Left lung (tissue), 10 donors: Measurements from ENCODE around the gene TRMU. TPM values are rescaled to one million over a fixed set of nuclear protein-coding genes. Genes with fewer than 3 reads are reported as not detected.

ENCODE experiments used
- ATAC-seq: fragments of 200-7000 bp; cut with Tn5 transposase; one replicate; pipeline ENCODE4 v1.9.1; 2020; ENCODE audit warnings: moderate library complexity
- DNase-seq, 4 donors: peaks; one replicate each; pipeline ENCODE4 v3.0.0-alpha.2; 2013 to 2020
- H3K27ac ChIP-seq, 2 donors: fragments of 200-600 bp; sonication (generic) in 1 of 2; one replicate each; pipeline versions ENCODE4 v1.5.0 to v1.8.0; 2020 to 2021
- H3K27me3 ChIP-seq, 2 donors: fragments of 200-600 bp; sonication (generic) in 1 of 2; one replicate each; pipeline versions ENCODE4 v1.5.0 to v1.8.0; 2020 to 2021
- H3K36me3 ChIP-seq, 2 donors: fragments of 200-600 bp; sonication (generic) in 1 of 2; one replicate each; pipeline versions ENCODE4 v1.5.0 to v1.8.0; 2020 to 2021
- H3K4me1 ChIP-seq, 2 donors: fragments of 200-600 bp; one replicate each; pipeline ENCODE4 v1.8.0; 2021
- H3K4me3 ChIP-seq, 2 donors: fragments of 200-600 bp; sonication (generic) in 1 of 2; one replicate each; pipeline versions ENCODE4 v1.5.0 to v1.8.0; 2020 to 2021; ENCODE audit warnings: mild to moderate bottlenecking in 1 of 2
- H3K9me3 ChIP-seq, 2 donors: fragments of 200-600 bp; sonication (generic) in 1 of 2; one replicate each; pipeline versions ENCODE4 v1.5.0 to v1.8.0; 2020 to 2021
- CTCF ChIP-seq, 2 donors: fragments of 200-600 bp; sonication (generic) in 1 of 2; IDR thresholded peaks; one replicate each; pipeline versions ENCODE4 v1.5.0 to v1.8.0; 2021; ENCODE audit warnings: antibody characterized with exemption in 2 of 2
- intact Hi-C, 2 donors: fragments of 100-400 bp; cut with DNase I; formaldehyde crosslinking; loops; one replicate each; pipeline versions ENCODE4 v1.11.2 to v1.14.2; 2022
- polyA plus RNA-seq, 6 donors: library from polyadenylated mRNA; unstranded; fragments of 120-200 nt; gene quantifications; one replicate each; pipeline ENCODE4 v1.2.1, GENCODE V29; 2013; ENCODE audit not compliant: insufficient read length in 6 of 6
- total RNA-seq, 2 donors: library from RNA; stranded (reverse); fragmentation: NEBNext Ultra II Directional; extraction: Animal tissue kit (Norgen Biotek cat#: 25700); gene quantifications; one replicate each; pipeline ENCODE4 v1.2.1, GENCODE V29; 2021
- donor health status: DM: no; HTN: yes; CAD: no.
- donor health status: DM: no; HTN: no; CAD: no.

The TRMU gene
- total and polyA plus RNA-seq, 8 donors, result 34.1 to 53.1 (median 42.5) TPM

GRCh38 chr22:46360891-46361290 is 25.4 kb downstream of the TRMU start:
- H3K4me3 ChIP-seq, result no peak overlapping the region
- peaks cover 0 to 73% of the 10 kb centered on the region in 2 donors for H3K36me3 ChIP-seq
- no peak overlapping the region for H3K27ac ChIP-seq
- no peaks in the 10 kb centered on the region for H3K9me3 ChIP-seq
- no peaks in the 10 kb centered on the region for H3K4me1 ChIP-seq
- DNase-seq, result peak in 1 of 4 donors; percentile 63
- H3K27me3 ChIP-seq, result peaks cover 0 to 14% of the 10 kb centered on the region in 2 donors
- intact Hi-C loops, result no loop called here
- TF ChIP-seq CTCF (IDR thresholded peaks at IDR 0.05), result no peak
- no peak for ATAC-seq

GRCh38 chr22:46361826-46362202 is 26.3 kb downstream of the TRMU start:
- Histone ChIP-seq H3K4me1 (no peaks in the 10 kb centered on the region), H3K36me3 (peaks cover 0 to 68% of the 10 kb centered on the region in 2 donors), H3K27ac (no peak overlapping the region), H3K4me3 (no peak overlapping the region), H3K9me3 (no peaks in the 10 kb centered on the region), H3K27me3 (peaks cover 0 to 21% of the 10 kb centered on the region in 2 donors)
- intact Hi-C loops, result no loop called here
- no peak for DNase-seq
- no peak for TF ChIP-seq CTCF (IDR thresholded peaks at IDR 0.05)
- ATAC-seq, result no peak

- DNase-seq (peak in 1 of 4 donors; percentile 76), ATAC-seq (no peak)
- Histone ChIP-seq H3K27ac (no peak overlapping the region), H3K4me3 (no peak overlapping the region), H3K9me3 (no peaks in the 10 kb centered on the region), H3K36me3 (peaks cover 0 to 68% of the 10 kb centered on the region in 2 donors), H3K4me1 (peaks cover 0 to under 1% of the 10 kb centered on the region in 2 donors), H3K27me3 (peaks cover 0 to 26% of the 10 kb centered on the region in 2 donors)
- intact Hi-C loops, result no loop called here
- no peak for TF ChIP-seq CTCF (IDR thresholded peaks at IDR 0.05)
Observed at GRCh38 chr22:46362203-46362933, 26.9 kb downstream of the TRMU start.

- Histone ChIP-seq H3K4me3 (no peak overlapping the region), H3K9me3 (no peaks in the 10 kb centered on the region), H3K27me3 (peaks cover 0 to 33% of the 10 kb centered on the region in 2 donors), H3K36me3 (peaks cover 0 to 61% of the 10 kb centered on the region in 2 donors), H3K27ac (no peak overlapping the region), H3K4me1 (peaks cover 0 to 6% of the 10 kb centered on the region in 2 donors)
- ATAC-seq, result no peak
- no peak for TF ChIP-seq CTCF (IDR thresholded peaks at IDR 0.05)
- DNase-seq, result peak in 1 of 4 donors; percentile 45
- intact Hi-C loops, result no loop called here
Observed at GRCh38 chr22:46362934-46363515, 27.5 kb downstream of the TRMU start.

- Histone ChIP-seq H3K27ac (no peak overlapping the region), H3K27me3 (peaks cover 0 to 34% of the 10 kb centered on the region in 2 donors), H3K36me3 (peaks cover 0 to 54% of the 10 kb centered on the region in 2 donors), H3K4me1 (peaks cover 0 to 6% of the 10 kb centered on the region in 2 donors), H3K9me3 (no peaks in the 10 kb centered on the region), H3K4me3 (no peak overlapping the region)
- ATAC-seq (no peak), DNase-seq (no peak)
- no peak for TF ChIP-seq CTCF (IDR thresholded peaks at IDR 0.05)
- intact Hi-C loops, result no loop called here
Observed at GRCh38 chr22:46363611-46364321, 28.3 kb downstream of the TRMU start.
